MM.1S (cell line): ENCODE results near the gene RSPH10B.
"Not testable (repeated sequence)": the region's sequence is repeated elsewhere in the genome, so short reads cannot be mapped to it uniquely, and the experiment has no call there.

Experiments used
- CTCF ChIP-seq: fragments of 300-600 bp; sonication (generic); IDR thresholded peaks from 2 replicates; pipeline ENCODE4 v1.5.1; 2016; ENCODE audit warnings: antibody characterized with exemption, low read length, mixed read lengths
- EZH2 ChIP-seq: fragments of 300-600 bp; sonication (generic); optimal IDR thresholded peaks from 2 replicates; pipeline ENCODE3; 2017; ENCODE audit warnings: low read depth, mild to moderate bottlenecking, antibody characterized with exemption, low read length, mixed read lengths

DNA sequence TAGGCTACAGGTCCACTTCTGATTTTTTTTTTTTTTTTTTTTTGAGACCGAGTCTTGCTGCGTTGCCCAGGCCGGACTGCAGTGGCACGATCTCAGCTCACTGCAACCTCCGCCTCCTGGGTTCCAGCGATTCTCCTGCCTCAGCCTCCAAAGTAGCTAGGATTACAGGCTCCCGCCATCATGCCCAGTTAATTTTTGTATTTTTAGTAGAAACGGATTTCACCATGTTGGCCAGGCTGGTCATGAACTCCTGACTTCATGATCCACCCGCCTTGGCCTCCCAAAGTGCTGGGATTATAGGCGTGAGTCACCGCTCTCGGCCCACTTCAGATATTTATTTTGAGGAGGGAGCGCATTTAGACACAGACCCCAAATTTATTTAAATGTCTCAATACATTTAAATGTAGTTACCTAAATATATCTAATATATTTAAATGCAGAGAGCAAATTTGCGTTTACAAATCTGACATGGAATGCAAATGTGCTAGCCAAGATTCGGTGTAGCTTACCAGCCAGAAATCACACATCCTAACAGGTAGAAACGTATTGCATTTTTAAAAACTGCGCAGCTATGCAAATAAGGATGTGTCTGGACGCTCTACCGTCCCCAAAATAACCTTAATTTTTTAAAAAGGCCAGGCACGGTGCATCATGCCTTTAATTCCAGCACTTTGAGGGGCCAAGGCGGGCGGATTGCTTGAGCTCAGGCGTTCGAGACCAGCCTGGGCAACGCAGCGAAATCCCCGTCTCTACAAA, 37.5 kb upstream of the RSPH10B start:
- TF ChIP-seq CTCF, EZH2: not testable (repeated sequence)
